Spleen (tissue), 7 donors: Measurements from ENCODE around the gene MT1H.

ENCODE experiments used
- CTCF ChIP-seq, 11 experiments: fragments of 200-600 bp in 7 of 11; fragments of 450-650 bp in 4 of 11; sonication (generic) in 4 of 11; IDR thresholded peaks in 8 of 11; conservative IDR thresholded peaks in 3 of 11; 1 replicate in 7 of 11; 2 replicates in 4 of 11; pipeline versions ENCODE4 v1.4.0 to v1.8.0; 2016 to 2021; ENCODE audit warnings: antibody characterized with exemption in 11 of 11, inconsistent platforms in 4 of 11, mild to moderate bottlenecking in 1 of 11
- POLR2A ChIP-seq, 3 donors: fragments of 450-650 bp; IDR thresholded peaks; one replicate each; pipeline ENCODE4 v1.5.1; 2017; ENCODE audit warnings: antibody characterized with exemption in 3 of 3, mild to moderate bottlenecking in 1 of 3
- POLR2AphosphoS5 ChIP-seq, 3 donors: sonication (generic); formaldehyde crosslinking; IDR thresholded peaks; one replicate each; pipeline ENCODE4 v1.5.1; 2017; ENCODE audit warnings: antibody characterized with exemption in 3 of 3
- donor health status: DM: no; HTN: no; CAD: no; lungs with moderate emphysema.
- donor health status: DM: no; HTN: no; CAD: no.
- donor health status: DM: no; HTN: no; CAD: no.

GRCh38 chr16:56691885-56692284, 22.3 kb downstream of the MT1H start:
- no peak for TF ChIP-seq CTCF (IDR thresholded peaks at IDR 0.05 in 8 of 11, conservative IDR thresholded peaks at IDR 0.05 in 3 of 11)
- no peak for TF ChIP-seq POLR2A (IDR thresholded peaks at IDR 0.05)
- TF ChIP-seq POLR2AphosphoS5 (IDR thresholded peaks at IDR 0.05), result no peak
